ENCODE results near the gene GOLPH3L. TPM values are rescaled to one million over a fixed set of nuclear protein-coding genes. Genes with fewer than 3 reads are reported as not detected.
"Not testable (repeated sequence)": the region's sequence is repeated elsewhere in the genome, so short reads cannot be mapped to it uniquely, and the experiment has no call there.

GOLPH3L gene
- total RNA-seq, 1 experiment from 2014 or later: 68.5 TPM

DNA sequence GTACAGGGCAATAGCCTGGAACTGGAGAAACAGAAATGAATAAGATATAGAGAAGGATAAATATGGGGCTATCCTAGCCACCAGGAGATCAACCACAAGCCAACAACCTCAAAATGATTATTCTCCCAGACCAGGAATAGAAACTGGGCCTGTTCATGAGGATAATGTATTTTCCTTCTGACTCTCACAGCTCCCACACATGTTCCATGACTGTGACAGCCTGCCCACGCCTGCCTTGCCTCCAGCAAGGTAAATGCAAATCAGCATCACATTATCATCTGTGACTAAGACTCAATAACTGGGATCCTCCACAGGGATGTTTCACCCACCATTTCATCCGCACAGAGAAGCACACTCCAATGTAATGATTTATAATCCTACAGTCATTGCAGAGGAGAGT is 70.8 kb downstream of the GOLPH3L start:
- TF ChIP-seq, protein P1, sequence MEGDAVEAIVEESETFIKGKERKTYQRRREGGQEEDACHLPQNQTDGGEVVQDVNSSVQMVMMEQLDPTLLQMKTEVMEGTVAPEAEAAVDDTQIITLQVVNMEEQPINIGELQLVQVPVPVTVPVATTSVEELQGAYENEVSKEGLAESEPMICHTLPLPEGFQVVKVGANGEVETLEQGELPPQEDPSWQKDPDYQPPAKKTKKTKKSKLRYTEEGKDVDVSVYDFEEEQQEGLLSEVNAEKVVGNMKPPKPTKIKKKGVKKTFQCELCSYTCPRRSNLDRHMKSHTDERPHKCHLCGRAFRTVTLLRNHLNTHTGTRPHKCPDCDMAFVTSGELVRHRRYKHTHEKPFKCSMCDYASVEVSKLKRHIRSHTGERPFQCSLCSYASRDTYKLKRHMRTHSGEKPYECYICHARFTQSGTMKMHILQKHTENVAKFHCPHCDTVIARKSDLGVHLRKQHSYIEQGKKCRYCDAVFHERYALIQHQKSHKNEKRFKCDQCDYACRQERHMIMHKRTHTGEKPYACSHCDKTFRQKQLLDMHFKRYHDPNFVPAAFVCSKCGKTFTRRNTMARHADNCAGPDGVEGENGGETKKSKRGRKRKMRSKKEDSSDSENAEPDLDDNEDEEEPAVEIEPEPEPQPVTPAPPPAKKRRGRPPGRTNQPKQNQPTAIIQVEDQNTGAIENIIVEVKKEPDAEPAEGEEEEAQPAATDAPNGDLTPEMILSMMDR (IDR thresholded peaks at IDR 0.05; ENCODE audit: unreplicated experiment): no peak
- ChIA-PET POLR2A (interaction anchor here (0.6 to 25.5 kb wide), 8 partner anchors 10 to 605 kb away, joined by 3 to 1125 read pairs (median 4); partner anchors contain the start of genes GOLPH3L and MCL1), CTCF (interaction anchor here (1.2 to 3.4 kb wide), 2 partner anchors 21 to 66 kb away, joined by 3 to 27 read pairs; no protein-coding TSS in a partner anchor)
- no TSS peak for BruUV-seq (replicated peaks)
- peaks cover 40% of the 10 kb centered on the region for H3K36me3 Mint-ChIP-seq (ENCODE audit: insufficient read depth, unreplicated experiment)
- H3K27ac Mint-ChIP-seq (ENCODE audit: low read depth, unreplicated experiment): peak overlapping the region; percentile 2
- H3K27me3 Mint-ChIP-seq (ENCODE audit: insufficient read depth, unreplicated experiment): no peaks in the 10 kb centered on the region
- H3K4me1 Mint-ChIP-seq (ENCODE audit: insufficient read depth, unreplicated experiment): peaks cover 62% of the 10 kb centered on the region
- H3K4me3 Mint-ChIP-seq (ENCODE audit: unreplicated experiment): no peak overlapping the region
- no peaks in the 10 kb centered on the region for H3K9me3 Mint-ChIP-seq (ENCODE audit: unreplicated experiment)
- peak; percentile 52 for DNase-seq (ENCODE audit: unreplicated experiment)
- intact Hi-C loops (cut with micrococcal nuclease): loop anchor here (5.0 kb wide), 2 partner anchors 296 to 351 kb away; no protein-coding TSS in a partner anchor

DNA sequence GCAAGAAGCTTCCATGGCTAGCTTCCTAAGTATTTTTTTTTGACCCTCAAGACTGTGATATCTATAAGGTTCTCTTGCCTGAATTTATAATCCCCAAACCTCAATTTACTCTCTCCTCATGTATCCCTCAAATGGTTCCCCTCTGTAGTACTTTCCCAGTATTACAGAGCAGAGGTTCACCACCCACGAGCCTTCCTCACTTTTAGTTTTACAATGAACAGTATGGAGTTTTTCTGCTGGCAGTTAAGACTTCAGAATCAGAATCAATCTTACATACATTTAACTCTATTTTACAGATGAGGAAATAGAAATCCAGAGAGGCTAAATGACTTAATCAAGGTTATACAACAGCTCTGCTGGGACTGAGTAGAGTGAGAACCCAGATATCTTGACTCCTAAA is 72.4 kb downstream of the GOLPH3L start:
- H3K36me3 Mint-ChIP-seq (ENCODE audit: insufficient read depth, unreplicated experiment): peaks cover 56% of the 10 kb centered on the region
- H3K4me1 Mint-ChIP-seq (ENCODE audit: insufficient read depth, unreplicated experiment): peaks cover 66% of the 10 kb centered on the region
- ChIA-PET POLR2A (interaction anchor here (0.6 to 25.5 kb wide), 5 partner anchors 11 to 249 kb away, joined by 3 to 1125 read pairs (median 3); partner anchors contain the start of gene MCL1), CTCF (interaction anchor here (0.6 to 13.3 kb wide), 2 partner anchors 21 to 62 kb away, joined by 4 to 203 read pairs; no protein-coding TSS in a partner anchor)
- H3K4me3 Mint-ChIP-seq (ENCODE audit: unreplicated experiment); H3K27me3 Mint-ChIP-seq (ENCODE audit: insufficient read depth, unreplicated experiment); DNase-seq (ENCODE audit: unreplicated experiment); H3K9me3 Mint-ChIP-seq (ENCODE audit: unreplicated experiment); BruUV-seq (replicated peaks): not testable (repeated sequence)
- intact Hi-C loops (cut with micrococcal nuclease): loop anchor here (5.0 kb wide), 1 partner anchor 373 kb away; no protein-coding TSS in a partner anchor
- H3K27ac Mint-ChIP-seq (ENCODE audit: low read depth, unreplicated experiment): peak overlapping the region; percentile 13

DNA sequence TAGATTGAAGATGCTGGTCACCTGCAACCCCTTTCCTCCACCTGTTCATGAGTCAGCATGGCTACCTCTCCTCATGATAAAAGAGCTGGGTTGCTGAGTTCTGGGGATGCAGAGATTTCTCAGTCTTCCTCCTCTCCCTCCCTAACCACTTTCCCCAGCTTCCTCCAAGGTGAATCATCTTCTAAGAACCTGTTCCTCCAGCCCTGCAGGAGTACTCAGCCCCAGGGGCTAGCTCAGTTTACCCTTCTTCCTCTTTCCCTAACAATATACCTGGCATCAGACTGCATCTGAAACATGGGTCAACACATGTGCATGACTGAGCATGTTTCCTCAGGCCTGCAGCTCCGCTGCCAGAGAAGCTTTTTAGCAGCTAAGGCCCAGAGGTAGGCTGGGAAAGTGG is 72.8 kb downstream of the GOLPH3L start:
- not testable (repeated sequence) for H3K4me3 Mint-ChIP-seq (ENCODE audit: unreplicated experiment); H3K27me3 Mint-ChIP-seq (ENCODE audit: insufficient read depth, unreplicated experiment); H3K9me3 Mint-ChIP-seq (ENCODE audit: unreplicated experiment); BruUV-seq (replicated peaks)
- H3K36me3 Mint-ChIP-seq (ENCODE audit: insufficient read depth, unreplicated experiment): peaks cover 60% of the 10 kb centered on the region
- H3K27ac Mint-ChIP-seq (ENCODE audit: low read depth, unreplicated experiment): peak overlapping the region; percentile 13
- ChIA-PET CTCF (interaction anchor here (0.6 to 13.3 kb wide), 2 partner anchors 21 to 62 kb away, joined by 4 to 203 read pairs; no protein-coding TSS in a partner anchor), POLR2A (interaction anchor here (0.6 to 25.5 kb wide), 5 partner anchors 11 to 249 kb away, joined by 3 to 1125 read pairs (median 3); partner anchors contain the start of gene MCL1)
- H3K4me1 Mint-ChIP-seq (ENCODE audit: insufficient read depth, unreplicated experiment): peaks cover 68% of the 10 kb centered on the region
- intact Hi-C loops (cut with micrococcal nuclease): loop anchor here (5.0 kb wide), 1 partner anchor 373 kb away; no protein-coding TSS in a partner anchor
- DNase-seq (ENCODE audit: unreplicated experiment): peak; percentile 61

DNA sequence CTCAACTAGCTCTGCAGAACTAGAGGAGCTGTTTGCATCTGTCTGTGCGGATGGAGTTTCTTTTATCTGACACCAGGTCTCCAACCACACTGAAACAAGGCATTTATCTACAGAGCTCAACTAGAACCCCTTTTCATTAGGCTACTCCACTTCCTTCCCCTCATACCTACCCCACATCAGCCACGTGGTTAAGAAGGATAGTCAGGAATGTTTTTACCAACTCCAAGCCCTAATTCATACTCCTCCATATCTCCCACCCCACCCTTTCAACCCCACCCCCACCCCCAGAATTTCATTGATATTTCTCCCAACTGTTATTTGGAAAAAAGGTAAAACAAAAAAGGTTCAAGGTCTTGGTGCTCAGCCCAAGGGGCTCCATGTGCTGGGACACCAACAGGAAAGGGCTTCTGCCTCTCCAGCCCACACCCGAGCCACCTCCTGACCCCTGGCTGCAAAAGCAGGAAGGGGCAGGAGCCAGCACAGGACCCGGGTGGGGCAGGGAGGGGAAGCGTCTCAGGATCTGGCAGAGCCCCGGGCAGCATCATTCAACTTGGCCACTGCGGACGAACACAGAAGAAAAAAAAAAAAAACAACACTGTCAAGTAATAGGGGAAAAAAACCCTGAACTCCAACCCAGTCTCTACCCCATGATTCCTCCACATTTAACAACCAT is 74.5 kb downstream of the GOLPH3L start:
- H3K4me3 Mint-ChIP-seq (ENCODE audit: unreplicated experiment): no peak overlapping the region
- H3K9me3 Mint-ChIP-seq (ENCODE audit: unreplicated experiment): no peaks in the 10 kb centered on the region
- intact Hi-C loops (cut with micrococcal nuclease): loop anchor here (5.0 kb wide), 1 partner anchor 375 kb away; no protein-coding TSS in a partner anchor
- POLR2A ChIA-PET: interaction anchor here (0.6 to 25.5 kb wide), 4 partner anchors 9 to 71 kb away, joined by 3 to 1125 read pairs (median 76); partner anchors contain the start of gene MCL1
- H3K36me3 Mint-ChIP-seq (ENCODE audit: insufficient read depth, unreplicated experiment): peaks cover 77% of the 10 kb centered on the region
- TF ChIP-seq, protein P1 (IDR thresholded peaks at IDR 0.05; ENCODE audit: unreplicated experiment): no peak
- peaks cover 59% of the 10 kb centered on the region for H3K4me1 Mint-ChIP-seq (ENCODE audit: insufficient read depth, unreplicated experiment)
- no peaks in the 10 kb centered on the region for H3K27me3 Mint-ChIP-seq (ENCODE audit: insufficient read depth, unreplicated experiment)
- no TSS peak for BruUV-seq (replicated peaks)
- H3K27ac Mint-ChIP-seq (ENCODE audit: low read depth, unreplicated experiment): peak overlapping the region; percentile 60
- CTCF ChIA-PET: interaction anchor here (0.5 to 13.3 kb wide), 15 partner anchors 12 to 381 kb away, joined by 3 to 203 read pairs (median 4); no protein-coding TSS in a partner anchor
- no peak for DNase-seq (ENCODE audit: unreplicated experiment)
